ENCODE measurements around the gene PTN.

DNA sequence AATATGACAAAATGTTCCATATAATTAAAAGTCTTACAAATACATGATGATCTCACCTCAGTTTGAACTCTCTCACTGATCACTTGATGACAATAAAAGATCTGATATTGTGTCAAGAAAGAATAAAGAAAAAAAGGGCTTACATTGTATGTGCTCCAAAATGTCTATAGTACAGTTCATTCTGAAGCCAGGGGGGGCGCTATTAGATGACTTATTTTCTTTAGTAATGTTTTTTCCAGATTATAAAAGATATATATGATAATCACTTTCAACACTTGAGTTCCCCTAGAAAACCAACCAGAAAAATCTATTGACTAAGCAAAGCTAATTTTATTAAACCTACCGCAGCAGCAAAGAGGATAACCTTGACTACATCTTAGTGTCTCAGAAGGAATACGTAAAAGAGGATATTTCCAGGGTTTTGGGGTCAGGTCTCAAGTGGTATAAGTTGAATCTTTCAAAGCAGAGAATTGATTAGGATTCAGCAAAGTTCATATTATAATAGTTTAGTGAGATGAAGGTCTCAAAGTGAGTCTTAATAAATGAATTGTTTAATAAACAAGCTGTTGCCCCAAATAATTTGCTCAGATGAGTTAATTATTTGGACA lies 55.8 kb downstream of the PTN start:
- TF ChIP-seq POLR2AphosphoS5 (IDR thresholded peaks at IDR 0.05; ENCODE audit: low read depth, low read length): no peak
- TF ChIP-seq, protein P1, sequence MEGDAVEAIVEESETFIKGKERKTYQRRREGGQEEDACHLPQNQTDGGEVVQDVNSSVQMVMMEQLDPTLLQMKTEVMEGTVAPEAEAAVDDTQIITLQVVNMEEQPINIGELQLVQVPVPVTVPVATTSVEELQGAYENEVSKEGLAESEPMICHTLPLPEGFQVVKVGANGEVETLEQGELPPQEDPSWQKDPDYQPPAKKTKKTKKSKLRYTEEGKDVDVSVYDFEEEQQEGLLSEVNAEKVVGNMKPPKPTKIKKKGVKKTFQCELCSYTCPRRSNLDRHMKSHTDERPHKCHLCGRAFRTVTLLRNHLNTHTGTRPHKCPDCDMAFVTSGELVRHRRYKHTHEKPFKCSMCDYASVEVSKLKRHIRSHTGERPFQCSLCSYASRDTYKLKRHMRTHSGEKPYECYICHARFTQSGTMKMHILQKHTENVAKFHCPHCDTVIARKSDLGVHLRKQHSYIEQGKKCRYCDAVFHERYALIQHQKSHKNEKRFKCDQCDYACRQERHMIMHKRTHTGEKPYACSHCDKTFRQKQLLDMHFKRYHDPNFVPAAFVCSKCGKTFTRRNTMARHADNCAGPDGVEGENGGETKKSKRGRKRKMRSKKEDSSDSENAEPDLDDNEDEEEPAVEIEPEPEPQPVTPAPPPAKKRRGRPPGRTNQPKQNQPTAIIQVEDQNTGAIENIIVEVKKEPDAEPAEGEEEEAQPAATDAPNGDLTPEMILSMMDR (IDR thresholded peaks at IDR 0.05): peak; percentile 32; the same call in 1 of the 2 replicates

Data from Panc1 (cell line).